GM18873 (cell line): ENCODE data around the gene PRDM16.

Experiments used
- ATAC-seq: cut with Tn5 transposase; IDR thresholded peaks from one replicate; pipeline ENCODE4 v1.9.1; 2021; ENCODE audit warnings: mild to moderate bottlenecking, moderate library complexity, moderate number of reproducible peaks; ENCODE audit not compliant: unreplicated experiment, low FRiP score

Gene PRDM16

GRCh38 chr1:3216015-3216391 lies 147.0 kb downstream of the PRDM16 start:
- no peak for ATAC-seq

GRCh38 chr1:3217181-3217641 lies 148.2 kb downstream of the PRDM16 start:
- ATAC-seq, result no peak

GRCh38 chr1:3217979-3218679 lies 149.1 kb downstream of the PRDM16 start:
- ATAC-seq, result no peak

GRCh38 chr1:3219005-3219790 lies 150.2 kb downstream of the PRDM16 start:
- ATAC-seq, result no peak

GRCh38 chr1:3219791-3220467 lies 150.9 kb downstream of the PRDM16 start:
- no peak for ATAC-seq

- ATAC-seq, result no peak
Measured at GRCh38 chr1:3221112-3222041, 152.4 kb downstream of the PRDM16 start.

GRCh38 chr1:3222042-3222692 lies 153.2 kb downstream of the PRDM16 start:
- no peak for ATAC-seq

GRCh38 chr1:3225661-3226060 lies 156.7 kb downstream of the PRDM16 start:
- ATAC-seq, result no peak

GRCh38 chr1:3226191-3226590 lies 157.2 kb downstream of the PRDM16 start:
- no peak for ATAC-seq

- ATAC-seq, result no peak
Measured at GRCh38 chr1:3226701-3227350, 157.8 kb downstream of the PRDM16 start.

GRCh38 chr1:3227351-3227704 lies 158.3 kb downstream of the PRDM16 start:
- no peak for ATAC-seq

GRCh38 chr1:3227893-3228292 lies 158.9 kb downstream of the PRDM16 start:
- no peak for ATAC-seq

GRCh38 chr1:3229081-3229725 lies 160.2 kb downstream of the PRDM16 start:
- ATAC-seq, result no peak

GRCh38 chr1:3230553-3230952 lies 161.6 kb downstream of the PRDM16 start:
- no peak for ATAC-seq

GRCh38 chr1:3231245-3231644 lies 162.2 kb downstream of the PRDM16 start:
- no peak for ATAC-seq

- ATAC-seq, result no peak
Measured at GRCh38 chr1:3231826-3232225, 162.8 kb downstream of the PRDM16 start.

- no peak for ATAC-seq
Measured at GRCh38 chr1:3233031-3233430, 164.0 kb downstream of the PRDM16 start.

GRCh38 chr1:3233551-3233950 lies 164.5 kb downstream of the PRDM16 start:
- ATAC-seq, result no peak

- ATAC-seq, result no peak
Measured at GRCh38 chr1:3234281-3234680, 165.3 kb downstream of the PRDM16 start.
